Gastroesophageal sphincter (tissue), 4 donors: ENCODE measurements around the gene ZNF566. TPM values are rescaled to one million over a fixed set of nuclear protein-coding genes. Genes with fewer than 3 reads are reported as not detected.

ENCODE experiments used
- ATAC-seq: fragments of 150-250 bp; one replicate; pipeline ENCODE4 v1.9.1; 2016; ENCODE audit warnings: mild to moderate bottlenecking, moderate library complexity
- H3K27ac ChIP-seq, 4 donors: fragments of 200-600 bp; sonication (generic) in 3 of 4; 1 replicate in 3 of 4; 2 replicates in 1 of 4; pipeline ENCODE4 v1.5.1; 2016 to 2019
- H3K27me3 ChIP-seq: fragments of 200-600 bp; sonication (generic); one replicate; pipeline ENCODE4 v1.5.1; 2019
- H3K36me3 ChIP-seq, 2 donors: fragments of 200-600 bp; sonication (generic); one replicate each; pipeline ENCODE4 v1.5.1; 2019; ENCODE audit warnings: control low read depth in 1 of 2
- H3K4me1 ChIP-seq, 3 donors: fragments of 200-600 bp; sonication (generic); 1 replicate in 2 of 3; 2 replicates in 1 of 3; pipeline ENCODE4 v1.5.1; 2016 to 2019; ENCODE audit warnings: control low read depth in 2 of 3
- H3K4me3 ChIP-seq, 2 donors: fragments of 200-600 bp; sonication (generic); one replicate each; pipeline ENCODE4 v1.5.1; 2019; ENCODE audit warnings: mild to moderate bottlenecking in 1 of 2, moderate library complexity in 1 of 2
- H3K9me3 ChIP-seq, 3 donors: fragments of 200-600 bp; sonication (generic); one replicate each; pipeline ENCODE4 v1.5.1; 2017 to 2019; ENCODE audit warnings: control low read depth in 2 of 3
- EP300 ChIP-seq: sonication (generic); formaldehyde crosslinking; IDR thresholded peaks from one replicate; pipeline ENCODE4 v1.6.1; 2017; ENCODE audit warnings: antibody characterized with exemption, mild to moderate bottlenecking
- POLR2A ChIP-seq, 2 donors: fragments of 450-650 bp; IDR thresholded peaks; one replicate each; pipeline ENCODE4 v1.6.1; 2017; ENCODE audit warnings: antibody characterized with exemption in 2 of 2, mild to moderate bottlenecking in 2 of 2, moderate library complexity in 1 of 2
- POLR2AphosphoS5 ChIP-seq: sonication (generic); formaldehyde crosslinking; IDR thresholded peaks from one replicate; pipeline ENCODE4 v1.6.1; 2017; ENCODE audit warnings: antibody characterized with exemption
- WGBS, 2 donors: methylation state at CpG; one replicate each; pipeline ENCODE4 v1.1.5; 2018; ENCODE audit warnings: low coverage in 1 of 2; 5-methylcytosine and 5-hydroxymethylcytosine counted together
- total RNA-seq, 4 donors: library from RNA; depleted of rRNA; stranded (reverse); fragments of >200 nt; gene quantifications; one replicate each; pipeline ENCODE4 v1.1.0, GENCODE V29; 2016
- TF ChIP-seq, protein P1 (sequence below), 4 experiments: fragments of 200-600 bp in 2 of 4; fragments of 450-650 bp in 2 of 4; sonication (generic) in 1 of 4; IDR thresholded peaks; one replicate each; pipeline ENCODE4 v1.5.1; 2017 to 2019; ENCODE audit warnings: antibody characterized with exemption in 4 of 4, mild to moderate bottlenecking in 2 of 4, moderate library complexity in 2 of 4

ZNF566 gene
- total RNA-seq, 4 donors from 2014 or later, result 12.6 to 24.2 (median 19.7) TPM

DNA sequence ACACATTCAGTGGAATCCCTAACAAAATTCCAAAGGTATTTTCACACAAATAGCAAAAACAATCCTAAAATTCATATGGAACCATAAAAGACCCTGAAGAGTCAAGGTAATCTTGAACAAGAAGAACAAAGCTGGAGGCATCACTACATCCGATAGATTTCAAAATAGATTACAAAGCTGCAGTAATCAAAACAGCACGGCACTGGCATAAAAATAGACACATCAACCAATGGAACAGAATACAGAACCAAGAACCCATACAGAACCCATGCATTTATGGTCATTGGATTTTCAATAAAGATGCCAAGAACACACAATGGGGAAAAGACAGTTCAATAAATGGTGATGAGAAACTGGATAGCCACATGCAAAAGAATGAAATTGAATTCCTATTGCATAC lies 32.5 kb downstream of the ZNF566 start:
- TF ChIP-seq POLR2AphosphoS5, result no peak
- TF ChIP-seq, protein P1, sequence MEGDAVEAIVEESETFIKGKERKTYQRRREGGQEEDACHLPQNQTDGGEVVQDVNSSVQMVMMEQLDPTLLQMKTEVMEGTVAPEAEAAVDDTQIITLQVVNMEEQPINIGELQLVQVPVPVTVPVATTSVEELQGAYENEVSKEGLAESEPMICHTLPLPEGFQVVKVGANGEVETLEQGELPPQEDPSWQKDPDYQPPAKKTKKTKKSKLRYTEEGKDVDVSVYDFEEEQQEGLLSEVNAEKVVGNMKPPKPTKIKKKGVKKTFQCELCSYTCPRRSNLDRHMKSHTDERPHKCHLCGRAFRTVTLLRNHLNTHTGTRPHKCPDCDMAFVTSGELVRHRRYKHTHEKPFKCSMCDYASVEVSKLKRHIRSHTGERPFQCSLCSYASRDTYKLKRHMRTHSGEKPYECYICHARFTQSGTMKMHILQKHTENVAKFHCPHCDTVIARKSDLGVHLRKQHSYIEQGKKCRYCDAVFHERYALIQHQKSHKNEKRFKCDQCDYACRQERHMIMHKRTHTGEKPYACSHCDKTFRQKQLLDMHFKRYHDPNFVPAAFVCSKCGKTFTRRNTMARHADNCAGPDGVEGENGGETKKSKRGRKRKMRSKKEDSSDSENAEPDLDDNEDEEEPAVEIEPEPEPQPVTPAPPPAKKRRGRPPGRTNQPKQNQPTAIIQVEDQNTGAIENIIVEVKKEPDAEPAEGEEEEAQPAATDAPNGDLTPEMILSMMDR (IDR thresholded peaks at IDR 0.05), result no peak
- no peak for TF ChIP-seq EP300
- no peak for TF ChIP-seq POLR2A (IDR thresholded peaks at IDR 0.05)
- no peak overlapping the region for H3K27ac ChIP-seq
- 80 to 100% methylated on average over 1 to 2 of the region's 2 CpGs for WGBS, 2 donors
- peaks cover 0 to 90% of the 10 kb centered on the region in 2 donors for H3K36me3 ChIP-seq
- no peak overlapping the region for H3K4me3 ChIP-seq
- peaks cover 0 to 80% (median 0%) of the 10 kb centered on the region in 3 donors for H3K9me3 ChIP-seq
- ATAC-seq, result no peak
- H3K27me3 ChIP-seq, result no peaks in the 10 kb centered on the region
- H3K4me1 ChIP-seq, result no peaks in the 10 kb centered on the region

DNA sequence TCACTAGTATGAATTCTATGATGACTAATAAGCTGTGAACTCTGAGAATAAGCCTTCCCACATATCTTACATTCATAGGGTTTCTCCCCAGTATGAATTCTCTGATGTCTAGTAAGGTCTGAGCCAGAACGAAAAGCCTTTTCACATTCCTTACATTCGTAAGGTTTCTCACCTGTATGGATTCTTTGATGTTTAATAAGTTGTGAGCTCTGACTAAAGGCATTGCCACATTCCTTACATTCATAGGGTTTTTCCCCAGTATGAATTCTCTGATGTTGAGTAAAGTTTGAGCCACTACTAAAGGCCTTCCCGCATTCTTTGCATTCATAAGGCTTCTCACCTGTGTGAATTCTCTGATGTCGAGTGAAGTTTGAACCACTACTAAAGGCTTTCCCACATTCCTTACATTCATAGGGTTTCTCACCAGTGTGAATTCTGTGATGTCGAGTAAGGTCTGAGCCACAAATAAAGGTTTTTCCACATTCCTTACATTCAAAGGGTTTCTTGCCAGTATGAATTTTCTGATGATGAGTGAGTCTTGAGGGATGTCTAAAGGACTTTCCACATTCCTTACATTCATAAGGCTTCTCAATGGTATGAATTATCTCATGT lies 40.2 kb downstream of the ZNF566 start:
- no peak overlapping the region for H3K4me3 ChIP-seq
- no peaks in the 10 kb centered on the region for H3K27me3 ChIP-seq
- H3K9me3 ChIP-seq, result peaks cover 2 to 100% (median 3%) of the 10 kb centered on the region in 3 donors
- H3K36me3 ChIP-seq, result peaks cover 12 to 95% of the 10 kb centered on the region in 2 donors
- no peak overlapping the region for H3K27ac ChIP-seq
- no peaks in the 10 kb centered on the region for H3K4me1 ChIP-seq
- no peak for TF ChIP-seq POLR2AphosphoS5
- TF ChIP-seq, protein P1 (IDR thresholded peaks at IDR 0.05), result no peak
- TF ChIP-seq POLR2A (IDR thresholded peaks at IDR 0.05), result no peak
- TF ChIP-seq EP300, result no peak
- no peak for ATAC-seq
- WGBS, 2 donors, result 83 to 89% methylated on average over 3 to 4 of the region's 5 CpGs

DNA sequence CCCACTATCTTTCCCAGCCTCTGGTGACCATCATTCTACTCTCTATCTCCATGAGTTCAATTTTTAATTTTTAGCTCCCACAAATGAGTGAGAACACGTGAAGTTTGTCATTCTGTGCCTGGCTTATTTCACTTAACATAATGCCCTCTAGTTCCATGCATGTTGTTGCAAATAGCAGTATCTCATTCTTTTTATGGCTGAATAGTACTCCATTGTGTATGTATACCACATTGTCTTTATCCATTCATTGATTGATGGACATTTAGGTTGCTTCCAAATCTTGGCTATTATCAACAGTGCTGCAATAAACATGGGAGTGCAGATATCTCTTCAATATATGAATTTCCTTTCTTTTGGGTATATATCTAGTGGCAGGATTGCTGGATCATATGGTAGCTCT lies 48.0 kb downstream of the ZNF566 start:
- no peak for ATAC-seq
- Histone ChIP-seq H3K9me3 (peaks cover 0 to 80% (median 3%) of the 10 kb centered on the region in 3 donors), H3K27me3 (no peaks in the 10 kb centered on the region)

DNA sequence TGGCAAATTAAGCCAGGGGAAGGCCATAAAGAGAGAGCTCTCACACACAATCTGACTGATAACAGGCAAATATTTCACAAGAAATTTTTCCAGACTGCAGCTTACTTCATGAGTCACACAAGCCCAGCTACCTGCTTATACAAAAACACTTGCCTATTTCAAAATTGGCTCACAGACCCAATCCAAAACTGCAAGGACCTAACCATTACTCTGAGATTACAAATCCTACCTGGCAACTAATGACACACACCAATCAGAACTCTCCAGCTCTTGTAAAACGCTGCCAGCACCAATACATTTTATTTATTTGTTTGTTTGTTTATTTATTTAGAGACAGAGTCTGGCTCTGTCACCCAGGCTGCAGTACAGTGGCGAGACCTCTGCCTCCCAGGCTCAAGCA lies 52.8 kb downstream of the ZNF566 start:
- 0 to 43% methylated on average over 1 to 2 of the region's 2 CpGs for WGBS, 2 donors
- Histone ChIP-seq H3K4me3 (no peak overlapping the region), H3K4me1 (no peaks in the 10 kb centered on the region), H3K27me3 (no peaks in the 10 kb centered on the region), H3K27ac (no peak overlapping the region), H3K9me3 (peaks cover 0 to 36% (median 0%) of the 10 kb centered on the region in 3 donors), H3K36me3 (no peaks in the 10 kb centered on the region)
- TF ChIP-seq EP300 (no peak), POLR2A (IDR thresholded peaks at IDR 0.05) (no peak)
- TF ChIP-seq, protein P1 (IDR thresholded peaks at IDR 0.05), result no peak
- ATAC-seq, result no peak

More for the DNA sequence above, 48.0 kb downstream of the ZNF566 start:
- Histone ChIP-seq H3K4me1 (no peaks in the 10 kb centered on the region), H3K27ac (no peak overlapping the region), H3K4me3 (no peak overlapping the region), H3K36me3 (peaks cover 0 to 19% of the 10 kb centered on the region in 2 donors)
- TF ChIP-seq POLR2A (IDR thresholded peaks at IDR 0.05), result no peak
- TF ChIP-seq POLR2AphosphoS5, result no peak
- TF ChIP-seq, protein P1 (IDR thresholded peaks at IDR 0.05), result no peak
- TF ChIP-seq EP300, result no peak
- WGBS, 2 donors, result 63 to 69% methylated on average over 1 of the region's 1 CpG

DNA sequence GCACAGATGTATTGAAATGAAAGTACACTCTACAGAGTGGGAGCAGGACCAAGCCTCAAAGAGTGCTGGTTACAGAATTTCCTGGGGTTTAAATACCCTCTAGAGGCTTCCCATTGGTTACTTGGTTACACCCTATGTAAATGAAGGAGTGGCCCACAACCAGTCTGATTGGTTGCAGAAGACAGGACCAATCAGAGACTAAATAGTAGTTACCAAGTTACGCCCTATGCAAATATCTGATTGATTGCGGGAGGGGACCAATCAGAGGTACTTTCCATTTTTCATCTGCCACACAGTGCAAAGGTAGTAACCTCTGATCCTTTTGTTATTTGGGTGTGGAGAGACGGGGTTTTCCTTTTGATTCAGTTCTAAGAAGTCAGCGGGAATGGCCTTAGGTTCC lies 65.4 kb downstream of the ZNF566 start:
- H3K9me3 ChIP-seq, result peaks cover 0 to 9% (median 0%) of the 10 kb centered on the region in 3 donors
- no peak for ATAC-seq
- H3K27ac ChIP-seq, result no peak overlapping the region
- 76 to 77% methylated on average over 3 of the region's 4 CpGs for WGBS, 2 donors
- no peak overlapping the region for H3K4me3 ChIP-seq
- TF ChIP-seq POLR2AphosphoS5, result no peak
- TF ChIP-seq POLR2A (IDR thresholded peaks at IDR 0.05), result no peak
- TF ChIP-seq, protein P1 (IDR thresholded peaks at IDR 0.05), result no peak
- no peak for TF ChIP-seq EP300
- peaks cover 0 to 12% (median 0%) of the 10 kb centered on the region in 3 donors for H3K4me1 ChIP-seq
- H3K36me3 ChIP-seq, result no peaks in the 10 kb centered on the region
- H3K27me3 ChIP-seq, result peaks cover 5% of the 10 kb centered on the region
